Prostate gland (tissue), 2 donors: ENCODE results near the gene ACP4.

Experiments
- CTCF ChIP-seq, 4 experiments: fragments of 200-600 bp in 2 of 4; fragments of 450-650 bp in 2 of 4; sonication (generic) in 2 of 4; IDR thresholded peaks; 1 replicate in 3 of 4; 2 replicates in 1 of 4; pipeline ENCODE4 v1.5.1; 2016 to 2019; ENCODE audit warnings: antibody characterized with exemption in 4 of 4, mild to moderate bottlenecking in 2 of 4, moderate library complexity in 2 of 4
- POLR2A ChIP-seq: fragments of 450-650 bp; IDR thresholded peaks from one replicate; pipeline ENCODE4 v1.6.1; 2016; ENCODE audit warnings: antibody characterized with exemption, mild to moderate bottlenecking
- POLR2AphosphoS5 ChIP-seq: sonication (generic); formaldehyde crosslinking; IDR thresholded peaks from one replicate; pipeline ENCODE4 v1.6.1; 2017; ENCODE audit warnings: antibody characterized with exemption

DNA sequence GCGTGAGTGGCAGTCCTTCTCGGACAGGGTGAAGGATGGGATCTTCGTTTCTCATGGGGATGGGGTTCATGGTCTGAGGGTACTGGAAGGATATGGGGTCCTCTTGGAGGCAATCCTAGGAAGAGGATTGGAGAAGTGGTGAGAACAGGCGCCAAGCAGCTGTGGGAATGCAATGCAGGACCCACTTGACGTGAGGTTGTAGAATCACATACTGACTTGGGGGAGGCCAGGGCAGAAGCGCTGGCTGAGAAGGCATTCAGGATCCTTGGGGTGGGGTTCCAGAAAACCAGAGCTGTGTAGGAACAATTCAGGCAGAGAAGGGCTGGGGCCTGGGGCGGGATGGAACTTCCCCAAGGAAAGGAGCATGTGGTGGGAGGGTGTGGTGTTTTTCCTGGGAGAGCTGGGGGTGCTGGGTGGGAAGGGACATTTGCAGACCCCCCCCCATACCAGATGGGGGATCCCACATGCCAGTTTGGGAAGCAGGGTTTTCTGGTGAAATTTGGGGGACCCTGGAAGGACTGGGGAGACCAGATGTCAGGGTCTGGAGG, 32.5 kb downstream of the ACP4 start:
- TF ChIP-seq CTCF (IDR thresholded peaks at IDR 0.05) (no peak), POLR2A (no peak), POLR2AphosphoS5 (no peak)
